HFF-Myc (cell line): ENCODE data around the gene CPXM2.

ENCODE experiments used
- DNase-seq: peaks from one replicate; pipeline ENCODE4 v3.0.0-alpha.2; 2011; ENCODE audit warnings: low read depth; ENCODE audit errors: extremely low read depth
- H3K4me3 ChIP-seq: replicated peaks from 2 replicates; pipeline ENCODE4 v1.5.1; 2011; ENCODE audit warnings: low read depth, mild to moderate bottlenecking, control low read depth, low read length
- CTCF ChIP-seq: IDR thresholded peaks from 2 replicates; pipeline ENCODE4 v1.5.1; 2012; ENCODE audit warnings: mild to moderate bottlenecking, low read depth, low read length, control low read depth; ENCODE audit errors: missing control alignments

The CPXM2 gene

GRCh38 chr10:123913688-123914268 lies 22.2 kb upstream of the CPXM2 start:
- no peak for TF ChIP-seq CTCF
- H3K4me3 ChIP-seq, result no peak overlapping the region
- DNase-seq, result no peak

DNA sequence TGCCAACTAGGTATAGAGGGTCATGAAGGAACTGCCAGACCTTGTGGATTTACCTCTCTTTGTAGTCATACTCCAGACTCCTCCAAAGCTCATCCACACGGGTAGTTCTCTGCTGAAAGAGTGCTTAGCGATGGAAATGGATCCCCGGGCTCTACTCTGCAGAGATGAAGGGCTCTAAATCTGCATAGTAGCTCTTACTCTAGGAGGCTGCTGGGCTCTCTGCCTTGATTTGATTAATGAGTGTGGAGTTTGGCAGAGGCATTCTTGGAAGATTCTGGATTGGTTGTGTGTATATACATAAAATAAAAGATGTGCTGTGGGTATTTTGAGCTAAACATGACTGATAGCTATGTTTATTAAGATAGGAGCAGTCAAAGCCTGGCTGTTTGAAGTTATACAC lies 21.3 kb upstream of the CPXM2 start:
- no peak for TF ChIP-seq CTCF
- no peak for DNase-seq
- no peak overlapping the region for H3K4me3 ChIP-seq

- no peak for DNase-seq
- H3K4me3 ChIP-seq, result no peak overlapping the region
- TF ChIP-seq CTCF, result no peak
Observed at GRCh38 chr10:123912466-123912865, 20.9 kb upstream of the CPXM2 start.

- TF ChIP-seq CTCF, result no peak
- DNase-seq, result no peak
- no peak overlapping the region for H3K4me3 ChIP-seq
Observed at GRCh38 chr10:123911866-123912265, 20.3 kb upstream of the CPXM2 start.

GRCh38 chr10:123909866-123910265 lies 18.3 kb upstream of the CPXM2 start:
- no peak for DNase-seq
- no peak for TF ChIP-seq CTCF
- no peak overlapping the region for H3K4me3 ChIP-seq

DNA sequence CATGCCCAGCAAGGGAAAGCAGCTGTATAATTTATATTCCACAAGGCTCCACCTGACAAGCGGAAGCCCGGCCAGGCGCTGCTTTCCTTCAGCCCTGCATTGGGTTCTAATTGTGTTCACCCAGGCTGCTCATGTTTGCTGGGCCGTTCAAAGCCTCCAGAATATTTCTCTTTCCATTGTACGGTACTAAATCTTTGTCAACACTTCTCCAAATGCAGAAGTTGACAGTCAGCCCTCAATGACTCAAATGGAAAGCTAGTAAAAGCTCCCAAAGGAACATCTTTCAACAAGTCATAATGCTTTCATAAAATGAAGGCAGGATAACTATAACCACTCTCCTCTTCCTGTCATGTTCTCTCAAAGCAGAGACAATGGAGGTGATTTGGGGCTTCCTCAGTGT lies 17.8 kb upstream of the CPXM2 start:
- DNase-seq, result no peak
- H3K4me3 ChIP-seq, result no peak overlapping the region
- TF ChIP-seq CTCF, result no peak

- no peak for DNase-seq
- no peak for TF ChIP-seq CTCF
- H3K4me3 ChIP-seq, result no peak overlapping the region
Observed at GRCh38 chr10:123908379-123908778, 16.8 kb upstream of the CPXM2 start.
